ENCODE data around the gene CMC4. TPM values are rescaled to one million over a fixed set of nuclear protein-coding genes. Genes with fewer than 3 reads are reported as not detected.

CMC4 gene
- total and polyA plus RNA-seq, 2 experiments from 2014 or later, result 19.7 to 20.2 TPM

DNA sequence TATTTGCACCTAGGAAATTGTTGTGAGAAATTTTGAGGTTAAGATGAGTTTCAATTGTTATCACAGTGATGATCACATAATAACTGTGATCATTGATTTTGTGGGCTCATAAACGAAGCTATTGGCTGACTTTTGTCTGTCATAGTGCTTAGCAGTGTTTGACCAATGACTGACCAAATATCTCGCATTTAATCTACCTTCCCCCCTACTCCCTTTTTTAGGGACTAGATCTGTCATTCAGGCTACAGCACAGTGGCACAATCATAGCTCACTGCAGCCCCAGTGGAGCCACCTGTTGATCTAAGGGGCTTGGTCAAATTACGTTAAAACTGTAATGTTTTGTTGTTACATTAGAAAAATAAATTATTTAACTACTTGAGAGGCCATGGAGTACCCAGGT, 42.8 kb downstream of the CMC4 start:
- no peak overlapping the region for H2AFZ ChIP-seq
- no peaks in the 10 kb centered on the region for H4K20me1 ChIP-seq (ENCODE audit: insufficient read depth)
- H3K27me3 ChIP-seq (replicated peaks; ENCODE audit: insufficient read depth), result no peaks in the 10 kb centered on the region
- peak overlapping the region; percentile 92 for H3K4me3 ChIP-seq
- no peaks in the 10 kb centered on the region for H3K36me3 ChIP-seq (ENCODE audit: low read depth)
- peak overlapping the region; percentile 100 for H3K27ac ChIP-seq
- no peak for TF ChIP-seq EZH2 (IDR thresholded peaks at IDR 0.05; ENCODE audit: insufficient read depth, poor library complexity, severe bottlenecking)
- no peak for TF ChIP-seq EZH2phosphoT487 (IDR thresholded peaks at IDR 0.05; ENCODE audit: insufficient read depth, low read depth)
- no peak for DNase-seq
- no peaks in the 10 kb centered on the region for H3K9me2 ChIP-seq (ENCODE audit: insufficient read depth)
- peak overlapping the region; percentile 90 for H3K4me2 ChIP-seq (ENCODE audit: unreplicated experiment)
- H3K4me1 ChIP-seq (ENCODE audit: insufficient read depth), result peaks cover 16% of the 10 kb centered on the region
- 2% methylated on average over 3 of the region's 3 CpGs for WGBS, 2 experiments (ENCODE audit: low coverage in 1 of 2, low lambda C conversion rate in 2 of 2, missing lambda C conversion rate in 2 of 2)
- H3K79me2 ChIP-seq (ENCODE audit: insufficient read depth), result peaks cover 50% of the 10 kb centered on the region
- peak overlapping the region; percentile 100 for H3K9ac ChIP-seq
- peaks cover 18% of the 10 kb centered on the region; the same call in 1 of the 2 replicates for H3F3A ChIP-seq (ENCODE audit: insufficient read depth)
- H3K9me3 ChIP-seq (ENCODE audit: low read depth), result no peaks in the 10 kb centered on the region
- in situ Hi-C loops (cut with MboI), result no loop called here

DNA sequence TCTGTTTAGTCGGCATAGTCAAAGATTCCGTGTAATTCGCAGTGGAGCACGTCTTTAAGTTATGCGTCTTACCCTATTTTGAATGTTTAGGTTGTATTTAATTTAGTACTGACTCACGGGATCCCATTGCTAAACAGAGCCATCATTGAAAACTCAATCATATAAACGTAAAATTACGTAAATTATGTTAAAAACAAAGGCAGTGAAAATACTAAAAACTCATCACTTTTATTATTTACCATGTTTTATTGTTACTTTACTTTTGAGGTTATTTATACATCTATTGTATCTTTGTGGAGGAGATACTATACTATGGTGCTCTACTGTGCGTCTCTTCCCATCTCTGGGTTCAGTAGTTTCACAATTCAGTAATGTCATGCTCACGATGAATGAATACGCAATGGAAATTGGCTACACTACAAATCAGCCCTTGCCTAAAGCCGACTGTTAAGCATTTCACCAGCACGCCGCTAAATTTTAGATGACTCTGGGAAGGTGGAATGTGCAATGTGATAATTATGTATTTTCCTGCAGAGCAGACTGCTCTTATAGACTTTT, 43.3 kb downstream of the CMC4 start:
- TF ChIP-seq EZH2 (IDR thresholded peaks at IDR 0.05; ENCODE audit: insufficient read depth, poor library complexity, severe bottlenecking), result no peak
- no peak for TF ChIP-seq EZH2phosphoT487 (IDR thresholded peaks at IDR 0.05; ENCODE audit: insufficient read depth, low read depth)
- Histone ChIP-seq H3F3A (ENCODE audit: insufficient read depth) (peaks cover 18% of the 10 kb centered on the region; the same call in 1 of the 2 replicates), H3K27me3 (replicated peaks; ENCODE audit: insufficient read depth) (no peaks in the 10 kb centered on the region), H3K36me3 (ENCODE audit: low read depth) (no peaks in the 10 kb centered on the region), H4K20me1 (ENCODE audit: insufficient read depth) (no peaks in the 10 kb centered on the region), H3K9me2 (ENCODE audit: insufficient read depth) (no peaks in the 10 kb centered on the region), H3K9ac (peak overlapping the region; percentile 100), H3K79me2 (ENCODE audit: insufficient read depth) (peaks cover 44% of the 10 kb centered on the region), H3K4me3 (peak overlapping the region; percentile 92), H3K9me3 (ENCODE audit: low read depth) (no peaks in the 10 kb centered on the region), H3K27ac (peak overlapping the region; percentile 100), H2AFZ (peak overlapping the region; percentile 55), H3K4me2 (ENCODE audit: unreplicated experiment) (peak overlapping the region; percentile 90), H3K4me1 (ENCODE audit: insufficient read depth) (peaks cover 16% of the 10 kb centered on the region)
- in situ Hi-C loops (cut with MboI), result no loop called here
- peak; percentile 83 for DNase-seq
- 2 to 5% methylated on average over 12 to 14 of the region's 14 CpGs for WGBS, 2 experiments (ENCODE audit: low coverage in 1 of 2, low lambda C conversion rate in 2 of 2, missing lambda C conversion rate in 2 of 2)

DNA sequence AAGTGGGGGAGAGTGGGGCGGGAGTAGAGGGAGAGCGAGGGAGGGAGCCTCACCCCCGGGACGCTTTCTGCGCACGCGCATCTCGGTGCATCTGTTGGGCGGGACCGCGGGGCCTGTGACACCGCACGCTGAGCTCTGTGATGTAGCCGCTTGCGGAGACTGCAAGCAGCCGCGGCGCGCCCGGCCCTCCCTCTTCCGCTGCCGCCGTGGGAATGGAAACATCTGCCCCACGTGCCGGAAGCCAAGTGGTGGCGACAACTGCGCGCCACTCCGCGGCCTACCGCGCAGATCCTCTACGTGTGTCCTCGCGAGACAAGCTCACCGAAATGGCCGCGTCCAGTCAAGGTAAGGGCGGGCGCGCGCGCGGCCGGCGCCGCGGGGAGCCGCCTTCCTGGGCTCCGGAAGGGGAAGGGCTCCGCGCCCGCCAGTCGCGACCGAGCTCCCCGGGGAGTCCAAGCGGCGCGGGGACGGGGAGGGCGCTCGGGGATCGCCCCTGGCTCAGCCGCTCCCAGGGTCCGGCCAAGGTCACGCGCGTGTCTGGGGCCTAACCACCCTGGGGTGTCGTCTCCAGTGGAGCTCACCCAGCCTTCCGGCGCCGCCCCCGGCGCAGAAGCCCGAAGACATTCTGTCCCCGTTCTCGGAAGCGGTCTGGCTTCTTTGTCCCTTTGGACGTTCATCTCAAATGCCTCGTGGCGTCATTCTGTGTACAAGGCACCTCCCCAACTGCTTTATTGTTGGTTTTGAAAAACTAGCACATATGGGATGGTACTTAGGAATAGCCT, 44.0 kb downstream of the CMC4 start, which contains the start of gene FUNDC2:
FUNDC2 (plus strand) TSS at position 118 of the 782 bp plus-strand sequence; CDS start at position 213, 95 bp downstream.
- TF ChIP-seq EZH2phosphoT487 (IDR thresholded peaks at IDR 0.05; ENCODE audit: insufficient read depth, low read depth) (no peak), EZH2 (IDR thresholded peaks at IDR 0.05; ENCODE audit: insufficient read depth, poor library complexity, severe bottlenecking) (no peak)
- Histone ChIP-seq H3F3A (ENCODE audit: insufficient read depth) (peaks cover 18% of the 10 kb centered on the region; the same call in 1 of the 2 replicates), H4K20me1 (ENCODE audit: insufficient read depth) (no peaks in the 10 kb centered on the region), H2AFZ (peak within 1 kb of the TSS; percentile 83), H3K4me2 (ENCODE audit: unreplicated experiment) (peak within 1 kb of the TSS; percentile 90), H3K9ac (peak within 1 kb of the TSS; percentile 100), H3K4me3 (peak within 1 kb of the TSS; percentile 92), H3K27me3 (replicated peaks; ENCODE audit: insufficient read depth) (no peaks in the 10 kb centered on the region), H3K4me1 (ENCODE audit: insufficient read depth) (peaks cover 16% of the 10 kb centered on the region), H3K79me2 (ENCODE audit: insufficient read depth) (peaks cover 37% of the 10 kb centered on the region), H3K9me2 (ENCODE audit: insufficient read depth) (no peaks in the 10 kb centered on the region), H3K27ac (peak within 1 kb of the TSS; percentile 100), H3K36me3 (ENCODE audit: low read depth) (no peaks in the 10 kb centered on the region), H3K9me3 (ENCODE audit: low read depth) (no peaks in the 10 kb centered on the region)
- DNase-seq, result peak; percentile 93
- in situ Hi-C loops (cut with MboI), result no loop called here
- WGBS, 2 experiments (ENCODE audit: low coverage in 1 of 2, low lambda C conversion rate in 2 of 2, missing lambda C conversion rate in 2 of 2), result 0 to 2% methylated on average over 15 to 18 of the region's 82 CpGs

DNA sequence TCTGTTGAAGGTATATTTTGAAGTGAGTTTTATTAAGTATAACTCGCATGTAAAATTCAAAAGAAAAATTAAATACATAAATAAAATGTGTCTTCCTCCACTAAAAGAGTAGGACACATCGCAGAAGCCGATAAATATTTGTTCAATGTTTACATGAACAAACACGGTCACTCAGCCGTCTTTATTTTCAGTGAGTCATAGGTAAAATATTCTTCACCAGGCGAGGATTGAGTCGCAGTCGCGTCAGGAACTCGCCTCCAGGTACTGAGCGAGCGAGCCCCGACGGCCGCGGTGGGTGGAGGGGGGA, 44.6 kb downstream of the CMC4 start:
- DNase-seq, result no peak
- peak overlapping the region; percentile 83 for H2AFZ ChIP-seq
- H3K9me3 ChIP-seq (ENCODE audit: low read depth), result no peaks in the 10 kb centered on the region

More for the DNA sequence above, 44.6 kb downstream of the CMC4 start:
- H3K79me2 ChIP-seq (ENCODE audit: insufficient read depth), result peaks cover 32% of the 10 kb centered on the region
- peak overlapping the region; percentile 100 for H3K9ac ChIP-seq
- in situ Hi-C loops (cut with MboI), result no loop called here
- H3K36me3 ChIP-seq (ENCODE audit: low read depth), result no peaks in the 10 kb centered on the region
- peak overlapping the region; percentile 92 for H3K4me3 ChIP-seq
- WGBS, 2 experiments (ENCODE audit: low coverage in 1 of 2, low lambda C conversion rate in 2 of 2, missing lambda C conversion rate in 2 of 2), result 0 to 3% methylated on average over 10 of the region's 16 CpGs
- H3K27ac ChIP-seq, result peak overlapping the region; percentile 100
- no peaks in the 10 kb centered on the region for H3K9me2 ChIP-seq (ENCODE audit: insufficient read depth)
- TF ChIP-seq EZH2 (IDR thresholded peaks at IDR 0.05; ENCODE audit: insufficient read depth, poor library complexity, severe bottlenecking) (no peak), EZH2phosphoT487 (IDR thresholded peaks at IDR 0.05; ENCODE audit: insufficient read depth, low read depth) (no peak)
- peaks cover 16% of the 10 kb centered on the region for H3K4me1 ChIP-seq (ENCODE audit: insufficient read depth)
- peaks cover 18% of the 10 kb centered on the region; the same call in 1 of the 2 replicates for H3F3A ChIP-seq (ENCODE audit: insufficient read depth)
- peak overlapping the region; percentile 80 for H3K4me2 ChIP-seq (ENCODE audit: unreplicated experiment)
- H4K20me1 ChIP-seq (ENCODE audit: insufficient read depth), result no peaks in the 10 kb centered on the region
- no peaks in the 10 kb centered on the region for H3K27me3 ChIP-seq (replicated peaks; ENCODE audit: insufficient read depth)
